NCI-H748 treated with DMSO at 0.1 percent for 48 hours (cell line): ENCODE data around the gene GOLGA6L9.
"Not testable (repeated sequence)": the region's sequence is repeated elsewhere in the genome, so short reads cannot be mapped to it uniquely, and the experiment has no call there.

Experiments used
- DNase-seq: peaks from one replicate; lab custom pipeline; 2025; lab: John Stamatoyannopoulos, UW

Gene GOLGA6L9

DNA sequence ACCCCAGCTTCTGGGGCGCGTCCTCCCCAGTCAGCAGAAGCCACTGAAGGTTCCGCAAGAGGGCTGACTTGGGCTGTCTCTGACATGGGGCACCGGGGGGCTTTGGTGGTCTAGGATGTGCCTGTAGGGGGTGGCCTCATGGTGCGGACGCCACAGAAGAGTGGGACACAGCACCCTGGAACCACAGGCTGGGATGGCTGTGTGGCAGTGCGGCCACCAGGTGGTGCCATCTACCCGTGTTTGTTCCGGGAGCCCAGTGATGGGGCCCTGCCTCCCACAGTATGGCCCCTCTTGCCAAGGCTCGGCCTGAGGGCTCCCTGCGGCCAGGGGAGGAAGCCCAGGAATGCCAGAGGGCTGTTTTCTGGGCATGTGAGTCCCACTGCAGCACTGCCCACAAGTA is 38.6 kb downstream of the GOLGA6L9 start:
- DNase-seq = not testable (repeated sequence)

GRCh38 chr15:82469381-82469780 is 39.8 kb downstream of the GOLGA6L9 start:
- DNase-seq = not testable (repeated sequence)

GRCh38 chr15:82472269-82472982 is 42.8 kb downstream of the GOLGA6L9 start:
- not testable (repeated sequence) for DNase-seq

GRCh38 chr15:82474596-82475325 is 45.1 kb downstream of the GOLGA6L9 start:
- not testable (repeated sequence) for DNase-seq

DNA sequence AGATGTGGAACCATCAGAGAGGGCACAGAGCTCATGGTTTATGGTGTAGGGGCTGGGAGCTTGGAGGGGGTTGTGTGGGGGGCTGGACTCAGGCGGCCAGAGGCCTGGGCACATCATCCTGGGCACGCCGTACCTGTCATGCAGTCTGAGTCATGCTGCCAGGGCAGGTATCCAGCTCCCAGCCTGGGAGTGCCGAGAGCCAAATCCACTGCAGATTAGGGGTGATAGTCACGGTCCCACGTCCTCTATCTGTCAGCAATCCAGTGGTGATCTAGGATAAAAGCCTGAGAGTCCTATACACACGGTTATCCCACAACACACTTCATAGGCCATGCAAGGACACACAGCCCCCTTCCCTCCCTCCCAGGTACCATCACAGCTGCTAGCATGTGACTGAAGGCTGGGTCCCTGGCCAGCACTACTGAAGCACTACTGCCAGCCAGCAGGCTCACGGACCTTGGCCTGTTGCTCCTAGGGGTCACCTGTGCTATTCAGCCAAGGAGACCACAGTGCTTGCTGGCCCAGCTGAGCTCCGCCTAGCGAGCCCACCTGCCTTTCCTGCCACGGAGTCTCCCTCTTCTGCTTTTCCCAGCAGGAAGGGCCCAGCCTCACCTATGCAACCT is 45.8 kb downstream of the GOLGA6L9 start:
- DNase-seq = not testable (repeated sequence)

GRCh38 chr15:82476697-82477342 is 47.2 kb downstream of the GOLGA6L9 start:
- not testable (repeated sequence) for DNase-seq

GRCh38 chr15:82477343-82478057 is 47.9 kb downstream of the GOLGA6L9 start:
- not testable (repeated sequence) for DNase-seq
